IMR-90 (cell line): ENCODE data around the gene CPD. TPM values are rescaled to one million over a fixed set of nuclear protein-coding genes. Genes with fewer than 3 reads are reported as not detected.

Experiments
- ATAC-seq: fragments of 200-7000 bp; cut with Tn5 transposase; 2 replicates; pipeline ENCODE4 v1.9.1; 2020; ENCODE audit warnings: low read depth, mild to moderate bottlenecking, moderate library complexity
- BruUV-seq: library from RNA; stranded (reverse); fragments of 400-500 nt; replicated peaks from 2 replicates; lab custom pipeline; 2021; lab: Mats Ljungman, UMichigan
- CTCF ChIA-PET: fragments of 300-600 bp; formaldehyde crosslinking; extraction: SDS; loops from one replicate; lab custom pipeline; 2021; ENCODE audit warnings: antibody characterized with exemption; lab: Yijun Ruan, JAX
- POLR2A ChIA-PET: fragments of 300-600 bp; sonication (Branson Sonifier 250); formaldehyde crosslinking; loops from one replicate; lab custom pipeline; 2022; ENCODE audit warnings: antibody characterized with exemption; ENCODE audit not compliant: unreplicated experiment; lab: Charles Lee
- DNase-seq: peaks from one replicate; pipeline ENCODE4 v3.0.0; 2013
- H2AFZ ChIP-seq: replicated peaks from 2 replicates; pipeline ENCODE3; 2013; ENCODE audit warnings: low read length, mild to moderate bottlenecking; ENCODE audit not compliant: poor library complexity
- H2AK5ac ChIP-seq: 2 replicates; pipeline ENCODE4 v1.6.1; 2013; ENCODE audit warnings: low read depth, low read length, inconsistent platforms
- H2AK9ac ChIP-seq: replicated peaks from 2 replicates; pipeline ENCODE3; 2013; ENCODE audit warnings: mild to moderate bottlenecking, low read depth, low read length, moderate library complexity; ENCODE audit not compliant: poor library complexity
- H2BK120ac ChIP-seq: 2 replicates; pipeline ENCODE4 v1.6.1; 2013; ENCODE audit warnings: low read depth, low read length, inconsistent platforms
- H2BK15ac ChIP-seq: 3 replicates; pipeline ENCODE4 v1.6.1; 2013; ENCODE audit warnings: low read depth, low read length, inconsistent platforms
- H2BK20ac ChIP-seq: 2 replicates; pipeline ENCODE4 v1.6.1; 2013; ENCODE audit warnings: low read depth, mild to moderate bottlenecking, inconsistent platforms, low read length, moderate library complexity
- H2BK5ac ChIP-seq: 2 replicates; pipeline ENCODE4 v1.6.1; 2013; ENCODE audit warnings: mild to moderate bottlenecking, low read depth, low read length, inconsistent platforms; ENCODE audit not compliant: poor library complexity, severe bottlenecking
- H3K14ac ChIP-seq: replicated peaks from 2 replicates; pipeline ENCODE4 v1.6.1; 2013; ENCODE audit warnings: low read depth, low read length, inconsistent platforms
- H3K18ac ChIP-seq: 2 replicates; pipeline ENCODE4 v1.6.1; 2013; ENCODE audit warnings: low read depth, low read length, control low read depth
- H3K23ac ChIP-seq: 2 replicates; pipeline ENCODE4 v1.6.1; 2013; ENCODE audit warnings: low read depth, low read length, inconsistent platforms
- H3K27ac ChIP-seq: 2 replicates; pipeline ENCODE4 v1.5.1; 2013; ENCODE audit warnings: mild to moderate bottlenecking, control low read depth, low read length; ENCODE audit not compliant: insufficient read depth
- H3K27me3 ChIP-seq: 2 replicates; pipeline ENCODE4 v1.6.1; 2013; ENCODE audit warnings: low read length; ENCODE audit not compliant: control insufficient read depth, insufficient read depth
- H3K36me3 ChIP-seq: 2 replicates; pipeline ENCODE4 v1.6.1; 2013; ENCODE audit warnings: low read length, mixed read lengths; ENCODE audit not compliant: control insufficient read depth, insufficient read depth
- H3K4ac ChIP-seq: 2 replicates; pipeline ENCODE4 v1.6.1; 2013; ENCODE audit warnings: low read depth, low read length, inconsistent platforms
- H3K4me1 ChIP-seq: 2 replicates; pipeline ENCODE4 v1.6.1; 2013; ENCODE audit warnings: low read length, mixed read lengths; ENCODE audit not compliant: control insufficient read depth, insufficient read depth
- H3K4me2 ChIP-seq: 2 replicates; pipeline ENCODE4 v1.6.1; 2013; ENCODE audit warnings: low read depth, mild to moderate bottlenecking, control low read depth, low read length, moderate library complexity
- H3K4me3 ChIP-seq: 2 replicates; pipeline ENCODE4 v1.5.1; 2013; ENCODE audit warnings: low read depth, mild to moderate bottlenecking, control low read depth, low read length, moderate library complexity; ENCODE audit not compliant: insufficient read depth
- H3K56ac ChIP-seq: 2 replicates; pipeline ENCODE4 v1.6.1; 2013; ENCODE audit warnings: low read length, inconsistent platforms; ENCODE audit not compliant: insufficient read depth; ENCODE audit errors: extremely low read depth
- H3K79me1 ChIP-seq, 2 experiments: 2 replicates each; pipeline ENCODE4 v1.6.1; 2013; ENCODE audit warnings: low read length in 2 of 2, inconsistent platforms in 1 of 2, low read depth in 1 of 2
- H3K9ac ChIP-seq: 2 replicates; pipeline ENCODE4 v1.6.1; 2013; ENCODE audit warnings: low read depth, low read length, control low read depth
- H3K9me1 ChIP-seq: 2 replicates; pipeline ENCODE4 v1.6.1; 2013; ENCODE audit warnings: low read length, inconsistent platforms; ENCODE audit not compliant: insufficient read depth
- H3K9me3 ChIP-seq: 2 replicates; pipeline ENCODE4 v1.6.1; 2013; ENCODE audit warnings: low read length; ENCODE audit not compliant: control insufficient read depth, insufficient read depth
- H4K20me1 ChIP-seq: 2 replicates; pipeline ENCODE4 v1.6.1; 2013; ENCODE audit warnings: low read length, inconsistent platforms; ENCODE audit not compliant: insufficient read depth
- H4K5ac ChIP-seq: 2 replicates; pipeline ENCODE4 v1.6.1; 2013; ENCODE audit warnings: mild to moderate bottlenecking, low read depth, low read length, control low read depth
- H4K8ac ChIP-seq, 2 experiments: 2 replicates each; pipeline ENCODE4 v1.6.1; 2013; ENCODE audit warnings: low read depth in 2 of 2, low read length in 2 of 2, control low read depth in 1 of 2, inconsistent platforms in 1 of 2
- H4K91ac ChIP-seq: 2 replicates; pipeline ENCODE4 v1.6.1; 2013; ENCODE audit warnings: low read depth, low read length, inconsistent platforms; ENCODE audit not compliant: insufficient read depth
- BHLHE40 ChIP-seq: fragments of 150-350 bp; IDR thresholded peaks from 2 replicates; pipeline ENCODE4 v1.6.1; 2016; ENCODE audit warnings: mild to moderate bottlenecking, low read depth, low read length
- CEBPB ChIP-seq: IDR thresholded peaks from 2 replicates; pipeline ENCODE4 v1.6.1; 2012; ENCODE audit warnings: low read depth, low read length, improper control_type of control experiment
- CTCF ChIP-seq: conservative IDR thresholded peaks from 2 replicates; pipeline ENCODE4 v1.5.1; 2012; ENCODE audit warnings: mild to moderate bottlenecking, low read depth, low read length, improper control_type of control experiment
- ELK1 ChIP-seq: fragments of 150-350 bp; IDR thresholded peaks from 2 replicates; pipeline ENCODE4 v1.6.1; 2016; ENCODE audit warnings: low read depth, mild to moderate bottlenecking, low read length, moderate library complexity, borderline replicate concordance
- FOS ChIP-seq: fragments of 150-350 bp; IDR thresholded peaks from 2 replicates; pipeline ENCODE4 v1.6.1; 2016; ENCODE audit warnings: low read depth, low read length
- MAFK ChIP-seq: IDR thresholded peaks from 2 replicates; pipeline ENCODE4 v1.6.1; 2012; ENCODE audit warnings: low read depth, low read length, improper control_type of control experiment
- MAZ ChIP-seq: IDR thresholded peaks from 2 replicates; pipeline ENCODE4 v1.6.1; 2012; ENCODE audit warnings: low read depth, mild to moderate bottlenecking, low read length, improper control_type of control experiment, moderate library complexity, borderline replicate concordance
- MXI1 ChIP-seq: IDR thresholded peaks from 2 replicates; pipeline ENCODE4 v1.6.1; 2012; ENCODE audit warnings: low read depth, mild to moderate bottlenecking, low read length, moderate library complexity, borderline replicate concordance
- NFE2L2 ChIP-seq: fragments of 150-350 bp; IDR thresholded peaks from 2 replicates; pipeline ENCODE4 v1.6.1; 2016; ENCODE audit warnings: low read depth, mild to moderate bottlenecking, low read length
- POLR2A ChIP-seq: IDR thresholded peaks from 2 replicates; pipeline ENCODE4 v1.6.1; 2012; ENCODE audit warnings: mild to moderate bottlenecking, low read depth, low read length
- RAD21 ChIP-seq: IDR thresholded peaks from 2 replicates; pipeline ENCODE4 v1.6.1; 2012; ENCODE audit warnings: low read length, improper control_type of control experiment
- RCOR1 ChIP-seq: IDR thresholded peaks from 2 replicates; pipeline ENCODE4 v1.6.1; 2012; ENCODE audit warnings: mild to moderate bottlenecking, low read length, improper control_type of control experiment; ENCODE audit not compliant: insufficient replicate concordance
- RFX5 ChIP-seq: IDR thresholded peaks from 2 replicates; pipeline ENCODE4 v1.8.0; 2012; ENCODE audit warnings: low read depth, mild to moderate bottlenecking, low read length, moderate library complexity
- USF2 ChIP-seq: fragments of 150-350 bp; IDR thresholded peaks from 2 replicates; pipeline ENCODE4 v1.6.1; 2017; ENCODE audit warnings: mild to moderate bottlenecking, antibody characterized with exemption, low read length, low read depth
- WGBS, 2 experiments: methylation state at CpG; one replicate each; pipeline versions ENCODE4 v1.1.5 to v1.1.7; 2013; ENCODE audit warnings: missing lambda C conversion rate in 2 of 2; ENCODE audit not compliant: insufficient read length in 1 of 2; ENCODE audit errors: extremely low coverage in 2 of 2; 5-methylcytosine and 5-hydroxymethylcytosine counted together
- dilution Hi-C: fragments of 300-500 bp; cut with HindIII; formaldehyde crosslinking; loops from one replicate; pipeline ENCODE4 v1.14.3; 2018; ENCODE audit warnings: low sequenced_read_pairs; ENCODE audit not compliant: unreplicated experiment
- in situ Hi-C: fragments of 300-500 bp; cut with MboI; formaldehyde crosslinking; loops from 3 replicates; pipeline ENCODE4 v1.14.3; 2019; ENCODE audit warnings: low sequenced_read_pairs, inconsistent platforms, mixed read lengths
- intact Hi-C: fragments of 100-400 bp; cut with micrococcal nuclease; formaldehyde crosslinking; loops from 2 replicates; pipeline ENCODE4 v1.10.0; 2022
- polyA plus RNA-seq, 3 experiments: library from polyadenylated mRNA; depleted of rRNA; stranded (reverse); fragments of >200 nt; gene quantifications; 2 replicates each; pipeline ENCODE4 v1.2.3, GENCODE V29; 2012; ENCODE audit warnings: low replicate concordance in 1 of 3
- total RNA-seq: library from RNA; depleted of rRNA; stranded (reverse); fragments of >200 nt; gene quantifications from 2 replicates; pipeline ENCODE4 v1.2.3, GENCODE V29; 2012

CPD gene
- total and polyA plus RNA-seq, 2 of the 4 experiments (the other 2 are of a cell fraction): 23.4 to 94.5 TPM

- DNase-seq (peak; percentile 95), ATAC-seq (peak; percentile 83)
- H3K23ac ChIP-seq: no peak overlapping the region
- TF ChIP-seq MAZ (no peak), BHLHE40 (peak; percentile 83), USF2 (no peak), FOS (peak; percentile 91), MXI1 (no peak), CTCF (no peak), ELK1 (no peak), POLR2A (no peak), RCOR1 (no peak), CEBPB (peak; percentile 99), RAD21 (no peak), MAFK (peak; percentile 15; the same call in 1 of the 2 replicates), NFE2L2 (peak; percentile 39; the same call in 1 of the 2 replicates), RFX5 (no peak)
- no peaks in the 10 kb centered on the region for H3K79me1 ChIP-seq
- BruUV-seq: no TSS peak
- H2AK9ac ChIP-seq: no peak overlapping the region
- no peaks in the 10 kb centered on the region for H3K27me3 ChIP-seq
- dilution Hi-C loops: no loop called here
- H4K8ac ChIP-seq: no peak overlapping the region; a peak in 1 of 4 replicates
- POLR2A ChIA-PET: interaction anchor here (0.6 kb wide), 2 partner anchors 30 to 38 kb away, joined by 4 to 11 read pairs; no protein-coding TSS in a partner anchor
- no peaks in the 10 kb centered on the region; the same call in 1 of the 2 replicates for H3K4me1 ChIP-seq
- H4K20me1 ChIP-seq: no peaks in the 10 kb centered on the region; the same call in 1 of the 2 replicates
- H3K4ac ChIP-seq: peak overlapping the region; percentile 21; the same call in 1 of the 2 replicates
- WGBS, 2 experiments: 0% methylated on average over 1 of the region's 1 CpG; no CpG with 5 or more reads in 1 of the 2 experiments
- H2AFZ ChIP-seq: peak overlapping the region; percentile 33
- in situ Hi-C loops: no loop called here
- H2BK20ac ChIP-seq: no peak overlapping the region
- no peak overlapping the region for H2BK5ac ChIP-seq
- H3K14ac ChIP-seq: no peak overlapping the region
- H3K56ac ChIP-seq: no peak overlapping the region
- H3K9me3 ChIP-seq: peaks cover 3% of the 10 kb centered on the region; the same call in 1 of the 2 replicates
- CTCF ChIA-PET: interaction anchor here (0.6 to 0.7 kb wide), 2 partner anchors 8 to 24 kb away, joined by 4 read pairs; no protein-coding TSS in a partner anchor
- no peak overlapping the region for H3K4me3 ChIP-seq
- no peak overlapping the region for H3K27ac ChIP-seq
- H2BK120ac ChIP-seq: 0 out of 2 replicates have a peak overlapping the region, but pooled peaks have one; percentile 7
- no peaks in the 10 kb centered on the region for H3K36me3 ChIP-seq
- H3K18ac ChIP-seq: no peak overlapping the region
- H4K5ac ChIP-seq: no peak overlapping the region
- H4K91ac ChIP-seq: no peak overlapping the region
- H2BK15ac ChIP-seq: no peak overlapping the region
- no peak overlapping the region for H3K9ac ChIP-seq
- intact Hi-C loops: no loop called here
- H2AK5ac ChIP-seq: no peak overlapping the region
- H3K4me2 ChIP-seq: no peak overlapping the region; the same call in 1 of the 2 replicates
- no peaks in the 10 kb centered on the region; the same call in 1 of the 2 replicates for H3K9me1 ChIP-seq
Measured at GRCh38 chr17:30363715-30364202, 15.0 kb upstream of the CPD start.
